Stimulated activated naive B cell treated with anti-CD40 and anti-IgM and Interleukin-4, amounts not matched to agents 10 μg/mL and 1 μg/mL and 100 μg/mL, for 72 hours (primary cell): Measurements from ENCODE around the gene COL23A1.
A peak's percentile ranks its signal among the peaks of the same experiment; 100 is the strongest.

Source experiments
- ATAC-seq, 2 donors: fragments of 150-1000 bp; cut with Tn5 transposase; replicated peaks; 2 replicates each; pipeline ENCODE4 v1.10.0; 2021; ENCODE audit warnings: moderate library complexity in 1 of 2
- DNase-seq: peaks from one replicate; pipeline ENCODE4 v3.0.0; 2021
- H3K27ac Mint-ChIP-seq: one replicate; pipeline ENCODE4 v1.8.0; 2022; ENCODE audit warnings: mild to moderate bottlenecking, mixed read lengths
- H3K27me3 Mint-ChIP-seq, 2 donors: one replicate each; pipeline ENCODE4 v1.8.0; 2022; ENCODE audit warnings: mixed read lengths in 2 of 2
- H3K36me3 Mint-ChIP-seq, 2 donors: one replicate each; pipeline ENCODE4 v1.8.0; 2022; ENCODE audit warnings: mixed read lengths in 2 of 2, mild to moderate bottlenecking in 1 of 2
- H3K4me1 Mint-ChIP-seq, 2 donors: one replicate each; pipeline ENCODE4 v1.8.0; 2022; ENCODE audit warnings: mixed read lengths in 2 of 2, mild to moderate bottlenecking in 1 of 2
- H3K4me3 Mint-ChIP-seq, 2 donors: one replicate each; pipeline ENCODE4 v1.8.0; 2022; ENCODE audit warnings: mild to moderate bottlenecking in 2 of 2, mixed read lengths in 2 of 2, moderate library complexity in 1 of 2
- H3K9me3 Mint-ChIP-seq, 2 donors: one replicate each; pipeline ENCODE4 v1.8.0; 2022; ENCODE audit warnings: mixed read lengths in 2 of 2, mild to moderate bottlenecking in 1 of 2

COL23A1 gene

GRCh38 chr5:178338750-178339144, 251.4 kb downstream of the COL23A1 start:
- H3K27ac Mint-ChIP-seq = no peak overlapping the region
- H3K9me3 Mint-ChIP-seq = no peaks in the 10 kb centered on the region

GRCh38 chr5:178338126-178338749, 252.0 kb downstream of the COL23A1 start:
- Mint-ChIP-seq H3K27ac (no peak overlapping the region), H3K4me3 (no peak overlapping the region), H3K27me3 (peaks cover 19 to 36% of the 10 kb centered on the region in 2 donors), H3K36me3 (no peaks in the 10 kb centered on the region), H3K4me1 (no peaks in the 10 kb centered on the region), H3K9me3 (no peaks in the 10 kb centered on the region)
- DNase-seq (no peak), ATAC-seq (no peak)

More at GRCh38 chr5:178338750-178339144, 251.4 kb downstream of the COL23A1 start:
- Mint-ChIP-seq H3K27me3 (peaks cover 19 to 31% of the 10 kb centered on the region in 2 donors), H3K4me3 (no peak overlapping the region), H3K4me1 (no peaks in the 10 kb centered on the region), H3K36me3 (no peaks in the 10 kb centered on the region)
- ATAC-seq = no peak
- DNase-seq = no peak

GRCh38 chr5:178337334-178337741, 252.9 kb downstream of the COL23A1 start:
- H3K4me3 Mint-ChIP-seq = no peak overlapping the region
- ATAC-seq (no peak), DNase-seq (no peak)
- no peak overlapping the region for H3K27ac Mint-ChIP-seq
- H3K9me3 Mint-ChIP-seq = no peaks in the 10 kb centered on the region
- no peaks in the 10 kb centered on the region for H3K36me3 Mint-ChIP-seq
- peaks cover 19 to 28% of the 10 kb centered on the region in 2 donors for H3K27me3 Mint-ChIP-seq
- H3K4me1 Mint-ChIP-seq = no peaks in the 10 kb centered on the region

GRCh38 chr5:178336889-178337288, 253.3 kb downstream of the COL23A1 start:
- peaks cover 17 to 28% of the 10 kb centered on the region in 2 donors for H3K27me3 Mint-ChIP-seq
- ATAC-seq (no peak), DNase-seq (no peak)
- H3K4me1 Mint-ChIP-seq = no peaks in the 10 kb centered on the region
- H3K36me3 Mint-ChIP-seq = no peaks in the 10 kb centered on the region
- H3K9me3 Mint-ChIP-seq = no peaks in the 10 kb centered on the region
- no peak overlapping the region for H3K4me3 Mint-ChIP-seq
- no peak overlapping the region for H3K27ac Mint-ChIP-seq

GRCh38 chr5:178335302-178336030, 254.7 kb downstream of the COL23A1 start:
- ATAC-seq = no peak
- H3K27ac Mint-ChIP-seq = no peak overlapping the region
- peaks cover 0 to 3% of the 10 kb centered on the region in 2 donors for H3K4me1 Mint-ChIP-seq
- no peaks in the 10 kb centered on the region for H3K36me3 Mint-ChIP-seq
- no peaks in the 10 kb centered on the region for H3K9me3 Mint-ChIP-seq
- no peak for DNase-seq
- H3K4me3 Mint-ChIP-seq = no peak overlapping the region
- H3K27me3 Mint-ChIP-seq = peaks cover 14 to 28% of the 10 kb centered on the region in 2 donors

GRCh38 chr5:178334861-178335260, 255.3 kb downstream of the COL23A1 start:
- no peak overlapping the region for H3K4me3 Mint-ChIP-seq
- H3K4me1 Mint-ChIP-seq = peaks cover 0 to 3% of the 10 kb centered on the region in 2 donors
- no peak overlapping the region for H3K27ac Mint-ChIP-seq
- no peak for ATAC-seq
- H3K9me3 Mint-ChIP-seq = no peaks in the 10 kb centered on the region
- no peak for DNase-seq
- H3K27me3 Mint-ChIP-seq = peaks cover 14 to 28% of the 10 kb centered on the region in 2 donors
- no peaks in the 10 kb centered on the region for H3K36me3 Mint-ChIP-seq

GRCh38 chr5:178333821-178334481, 256.2 kb downstream of the COL23A1 start:
- H3K4me1 Mint-ChIP-seq = peaks cover 0 to 3% of the 10 kb centered on the region in 2 donors
- H3K9me3 Mint-ChIP-seq = no peaks in the 10 kb centered on the region
- H3K4me3 Mint-ChIP-seq = no peak overlapping the region
- H3K27ac Mint-ChIP-seq = no peak overlapping the region
- ATAC-seq (no peak), DNase-seq (no peak)
- peaks cover 8 to 23% of the 10 kb centered on the region in 2 donors for H3K27me3 Mint-ChIP-seq
- H3K36me3 Mint-ChIP-seq = no peaks in the 10 kb centered on the region

GRCh38 chr5:178332210-178332641, 258.0 kb downstream of the COL23A1 start:
- Mint-ChIP-seq H3K4me1 (peaks cover 3 to 5% of the 10 kb centered on the region in 2 donors), H3K27ac (no peak overlapping the region), H3K36me3 (no peaks in the 10 kb centered on the region), H3K9me3 (no peaks in the 10 kb centered on the region), H3K27me3 (peaks cover 7 to 14% of the 10 kb centered on the region in 2 donors), H3K4me3 (no peak overlapping the region)
- no peak for ATAC-seq
- no peak for DNase-seq

- DNase-seq (no peak), ATAC-seq (no peak)
- Mint-ChIP-seq H3K4me1 (peaks cover 3 to 5% of the 10 kb centered on the region in 2 donors), H3K9me3 (no peaks in the 10 kb centered on the region), H3K4me3 (no peak overlapping the region), H3K27me3 (peaks cover 7 to 12% of the 10 kb centered on the region in 2 donors), H3K27ac (no peak overlapping the region), H3K36me3 (no peaks in the 10 kb centered on the region)
These were observed 258.6 kb downstream of the COL23A1 start for GRCh38 chr5:178331491-178331996.

GRCh38 chr5:178330791-178331404, 259.3 kb downstream of the COL23A1 start:
- no peak overlapping the region for H3K27ac Mint-ChIP-seq
- H3K27me3 Mint-ChIP-seq = peaks cover 7 to 18% of the 10 kb centered on the region in 2 donors

GRCh38 chr5:178328826-178329730, 261.1 kb downstream of the COL23A1 start:
- no peaks in the 10 kb centered on the region for H3K36me3 Mint-ChIP-seq
- no peak for DNase-seq

More at GRCh38 chr5:178330791-178331404, 259.3 kb downstream of the COL23A1 start:
- peaks cover 3 to 5% of the 10 kb centered on the region in 2 donors for H3K4me1 Mint-ChIP-seq
- ATAC-seq = peak; percentile 35 to 45
- H3K4me3 Mint-ChIP-seq = no peak overlapping the region
- no peaks in the 10 kb centered on the region for H3K36me3 Mint-ChIP-seq
- no peak for DNase-seq
- no peaks in the 10 kb centered on the region for H3K9me3 Mint-ChIP-seq

GRCh38 chr5:178327931-178328711, 262.1 kb downstream of the COL23A1 start:
- H3K36me3 Mint-ChIP-seq = no peaks in the 10 kb centered on the region
- DNase-seq (no peak), ATAC-seq (no peak)
- H3K27me3 Mint-ChIP-seq = peaks cover 0 to 15% of the 10 kb centered on the region in 2 donors
- H3K4me3 Mint-ChIP-seq = no peak overlapping the region
- no peak overlapping the region for H3K27ac Mint-ChIP-seq
- peaks cover 4 to 5% of the 10 kb centered on the region in 2 donors for H3K4me1 Mint-ChIP-seq
- H3K9me3 Mint-ChIP-seq = no peaks in the 10 kb centered on the region

More at GRCh38 chr5:178328826-178329730, 261.1 kb downstream of the COL23A1 start:
- Mint-ChIP-seq H3K4me1 (peaks cover 4 to 5% of the 10 kb centered on the region in 2 donors), H3K27ac (no peak overlapping the region), H3K4me3 (no peak overlapping the region), H3K27me3 (peaks cover 0 to 22% of the 10 kb centered on the region in 2 donors), H3K9me3 (no peaks in the 10 kb centered on the region)
- no peak for ATAC-seq

- no peak overlapping the region for H3K27ac Mint-ChIP-seq
- no peaks in the 10 kb centered on the region for H3K9me3 Mint-ChIP-seq
- H3K4me1 Mint-ChIP-seq = peaks cover 4 to 5% of the 10 kb centered on the region in 2 donors
- H3K36me3 Mint-ChIP-seq = no peaks in the 10 kb centered on the region
- DNase-seq (no peak), ATAC-seq (no peak)
- H3K27me3 Mint-ChIP-seq = peaks cover 0 to 15% of the 10 kb centered on the region in 2 donors
- H3K4me3 Mint-ChIP-seq = no peak overlapping the region
These were observed 262.7 kb downstream of the COL23A1 start for GRCh38 chr5:178327446-178327845.
